ENCODE results near the gene CDH18.

CDH18 gene

GRCh38 chr5:19713740-19714139, 274.3 kb downstream of the CDH18 start:
- no peak for DNase-seq

GRCh38 chr5:19709403-19709802, 278.6 kb downstream of the CDH18 start:
- DNase-seq, result no peak

- DNase-seq, result no peak
Measured at GRCh38 chr5:19706776-19707175, 281.2 kb downstream of the CDH18 start.

GRCh38 chr5:19701731-19702130, 286.3 kb downstream of the CDH18 start:
- DNase-seq, result no peak

- DNase-seq, result no peak
Measured at GRCh38 chr5:19694949-19695611, 292.9 kb downstream of the CDH18 start.

GRCh38 chr5:19690978-19691377, 297.0 kb downstream of the CDH18 start:
- DNase-seq, result no peak

GRCh38 chr5:19685473-19685872, 302.5 kb downstream of the CDH18 start:
- DNase-seq, result no peak

GRCh38 chr5:19676895-19677294, 311.1 kb downstream of the CDH18 start:
- DNase-seq, result no peak

- DNase-seq, result no peak
Measured at GRCh38 chr5:19660679-19661078, 327.3 kb downstream of the CDH18 start.

- DNase-seq, result no peak
Measured at GRCh38 chr5:19655627-19656026, 332.4 kb downstream of the CDH18 start.

GRCh38 chr5:19638461-19638860, 349.5 kb downstream of the CDH18 start:
- DNase-seq, result no peak

- no peak for DNase-seq
Measured at GRCh38 chr5:19630876-19631275, 357.1 kb downstream of the CDH18 start.

- DNase-seq, result no peak
Measured at GRCh38 chr5:19626211-19626610, 361.8 kb downstream of the CDH18 start.

- DNase-seq, result no peak
Measured at GRCh38 chr5:19625562-19625961, 362.4 kb downstream of the CDH18 start.

GRCh38 chr5:19619571-19619970, 368.4 kb downstream of the CDH18 start:
- no peak for DNase-seq

GRCh38 chr5:19616701-19617215, 371.2 kb downstream of the CDH18 start:
- no peak for DNase-seq

- no peak for DNase-seq
Measured at GRCh38 chr5:19615661-19616060, 372.3 kb downstream of the CDH18 start.

GRCh38 chr5:19615071-19615470, 372.9 kb downstream of the CDH18 start:
- DNase-seq, result no peak

GRCh38 chr5:19608444-19609002, 379.5 kb downstream of the CDH18 start:
- no peak for DNase-seq

GRCh38 chr5:19605846-19606407, 382.1 kb downstream of the CDH18 start:
- no peak for DNase-seq

- no peak for DNase-seq
Measured at GRCh38 chr5:19584131-19584530, 403.9 kb downstream of the CDH18 start.

GRCh38 chr5:19577882-19578281, 410.1 kb downstream of the CDH18 start:
- no peak for DNase-seq

GRCh38 chr5:19568004-19568403, 420.0 kb downstream of the CDH18 start:
- DNase-seq, result no peak

- DNase-seq, result peak; percentile 39
Measured at GRCh38 chr5:19565466-19565865, 422.5 kb downstream of the CDH18 start.
